B cell (primary cell): ENCODE measurements around the gene ZCCHC7. TPM values are rescaled to one million over a fixed set of nuclear protein-coding genes. Genes with fewer than 3 reads are reported as not detected.

Experiments used
- ATAC-seq: fragments of 200-7000 bp; cut with Tn5 transposase; one replicate; pipeline ENCODE4 v1.10.0; 2021; ENCODE audit warnings: low read depth, mild to moderate bottlenecking, moderate number of reproducible peaks, moderate library complexity
- CTCF ChIA-PET: fragments of 350-600 bp; sonication (Branson Sonifier 250); formaldehyde crosslinking; loops from one replicate; lab custom pipeline; 2021; ENCODE audit warnings: antibody characterized with exemption, inconsistent platforms; lab: Charles Lee
- POLR2A ChIA-PET: fragments of 350-600 bp; sonication (Branson Sonifier 250); formaldehyde crosslinking; loops from one replicate; lab custom pipeline; 2021; ENCODE audit warnings: antibody characterized with exemption; lab: Charles Lee
- DNase-seq: peaks from one replicate; pipeline ENCODE4 v3.0.0; 2013
- H2AFZ ChIP-seq: 2 replicates; pipeline ENCODE4 v1.6.1; 2012; ENCODE audit warnings: mild to moderate bottlenecking, low read depth, low read length; ENCODE audit not compliant: insufficient read depth, poor library complexity, severe bottlenecking
- H3K27ac ChIP-seq, 2 donors: 1 replicate in 1 of 2; 2 replicates in 1 of 2; pipeline ENCODE4 v1.5.1; 2012 to 2013; ENCODE audit warnings: low read length in 2 of 2, mild to moderate bottlenecking in 2 of 2, moderate library complexity in 1 of 2
- H3K27me3 ChIP-seq, 4 experiments: fragments of 200-600 bp in 1 of 4; sonication (generic) in 1 of 4; replicated peaks in 1 of 4; 1 replicate in 2 of 4; 2 replicates in 2 of 4; pipeline versions ENCODE4 v1.6.1 to v1.7.0; 2013 to 2016; ENCODE audit warnings: low read length in 3 of 4, mild to moderate bottlenecking in 2 of 4, mixed read lengths in 1 of 4, moderate library complexity in 1 of 4; ENCODE audit not compliant: insufficient read depth in 4 of 4, control insufficient read depth in 3 of 4; ENCODE audit errors: control extremely low read depth in 1 of 4
- H3K36me3 ChIP-seq, 2 experiments: replicated peaks in 1 of 2; 1 replicate in 1 of 2; 2 replicates in 1 of 2; pipeline versions ENCODE4 v1.6.1 to v1.7.1; 2013; ENCODE audit warnings: low read length in 1 of 2; ENCODE audit not compliant: insufficient read depth in 2 of 2, control insufficient read depth in 1 of 2; ENCODE audit errors: control extremely low read depth in 1 of 2, extremely low read depth in 1 of 2
- H3K4me1 ChIP-seq, 2 donors: fragments of 200-600 bp in 1 of 2; sonication (generic) in 1 of 2; 1 replicate in 1 of 2; 2 replicates in 1 of 2; pipeline versions ENCODE4 v1.5.1 to v1.6.1; 2013 to 2017; ENCODE audit warnings: low read length in 2 of 2; ENCODE audit not compliant: control insufficient read depth in 2 of 2, insufficient read depth in 2 of 2
- H3K4me2 ChIP-seq: replicated peaks from 2 replicates; pipeline ENCODE3; 2012; ENCODE audit warnings: mild to moderate bottlenecking, low read depth, low read length; ENCODE audit not compliant: poor library complexity, severe bottlenecking
- H3K4me3 ChIP-seq, 5 experiments: fragments of 200-600 bp in 1 of 5; sonication (generic) in 1 of 5; 1 replicate in 3 of 5; 2 replicates in 2 of 5; pipeline versions ENCODE4 v1.5.1 to v1.7.0; 2011 to 2016; ENCODE audit warnings: low read length in 4 of 5, mild to moderate bottlenecking in 4 of 5, low read depth in 2 of 5, control low read depth in 1 of 5, moderate library complexity in 1 of 5; ENCODE audit not compliant: insufficient read depth in 1 of 5; ENCODE audit errors: control extremely low read depth in 1 of 5, extremely low read depth in 1 of 5
- H3K79me2 ChIP-seq: fragments of 200-600 bp; sonication (generic); one replicate; pipeline ENCODE4 v1.6.0; 2016; ENCODE audit warnings: low read length; ENCODE audit not compliant: control insufficient read depth, insufficient read depth
- H3K9ac ChIP-seq: fragments of 200-600 bp; sonication (generic); 2 replicates; pipeline ENCODE4 v1.6.1; 2017; ENCODE audit warnings: mild to moderate bottlenecking, low read length, moderate library complexity
- H3K9me3 ChIP-seq, 3 donors: one replicate each; pipeline versions ENCODE4 v1.6.1 to v1.7.1; 2013; ENCODE audit warnings: low read length in 2 of 3; ENCODE audit not compliant: control insufficient read depth in 2 of 3, insufficient read depth in 1 of 3; ENCODE audit errors: control extremely low read depth in 1 of 3
- H4K20me1 ChIP-seq: 2 replicates; pipeline ENCODE4 v1.6.0; 2012; ENCODE audit warnings: mild to moderate bottlenecking, low read length; ENCODE audit not compliant: insufficient read depth, control insufficient read depth, poor library complexity, severe bottlenecking
- H3K27ac Mint-ChIP-seq: one replicate; pipeline ENCODE4 v1.8.0; 2021; ENCODE audit warnings: mixed read lengths
- H3K27me3 Mint-ChIP-seq: one replicate; pipeline ENCODE4 v1.8.0; 2021; ENCODE audit warnings: mixed read lengths
- H3K4me1 Mint-ChIP-seq: one replicate; pipeline ENCODE4 v1.8.0; 2021; ENCODE audit warnings: mixed read lengths
- H3K4me3 Mint-ChIP-seq: one replicate; pipeline ENCODE4 v1.8.0; 2021; ENCODE audit warnings: mixed read lengths
- H3K9me3 Mint-ChIP-seq: one replicate; pipeline ENCODE4 v1.8.0; 2022; ENCODE audit warnings: mixed read lengths; ENCODE audit not compliant: insufficient read depth
- CTCF ChIP-seq: fragments of 200-600 bp; IDR thresholded peaks from one replicate; pipeline ENCODE4 v1.8.0; 2022; ENCODE audit warnings: antibody characterized with exemption, mild to moderate bottlenecking
- EZH2 ChIP-seq: IDR thresholded peaks from 2 replicates; pipeline ENCODE4 v1.6.1; 2012; ENCODE audit warnings: borderline replicate concordance, low read depth, mild to moderate bottlenecking, moderate library complexity, low read length; ENCODE audit not compliant: insufficient read depth, poor library complexity, severe bottlenecking
- WGBS: methylation state at CpG from one replicate; pipeline ENCODE4 v1.1.5; 2013; ENCODE audit warnings: missing lambda C conversion rate; ENCODE audit not compliant: insufficient coverage; 5-methylcytosine and 5-hydroxymethylcytosine counted together
- intact Hi-C: fragments of 100-400 bp; cut with micrococcal nuclease; formaldehyde crosslinking; loops from one replicate; pipeline ENCODE4 v1.10.0; 2022
- polyA plus RNA-seq: library from polyadenylated mRNA; depleted of rRNA; stranded (reverse); fragments of >200 nt; gene quantifications from 2 replicates; pipeline ENCODE4 v1.2.3, GENCODE V29; 2012
- total RNA-seq, 2 donors: library from RNA; stranded (reverse); fragments of 120-200 nt in 1 of 2; gene quantifications; 1 replicate in 1 of 2; 2 replicates in 1 of 2; pipeline versions ENCODE4 v1.2.3 to v1.2.4, GENCODE V29; 2013 to 2022

Gene ZCCHC7
- total and polyA plus RNA-seq, 2 donors (not counting 1 experiment from before 2014, with no cell fraction given) = 56.3 to 83.5 TPM

- Histone ChIP-seq H3K9ac (no peak overlapping the region), H4K20me1 (no peaks in the 10 kb centered on the region), H3K79me2 (peaks cover 93% of the 10 kb centered on the region), H3K27me3 (no peaks in the 10 kb centered on the region), H3K4me1 (peaks cover 21 to 33% of the 10 kb centered on the region in 2 donors), H2AFZ (no peak overlapping the region), H3K4me2 (no peak overlapping the region), H3K27ac (peak overlapping the region in 1 of 2 donors; percentile 3), H3K36me3 (peaks cover 6 to 26% of the 10 kb centered on the region in 2 experiments), H3K4me3 (no peak overlapping the region), H3K9me3 (peaks cover 0 to 3% (median 0%) of the 10 kb centered on the region in 3 donors)
- H3K4me1 Mint-ChIP-seq = peaks cover 66% of the 10 kb centered on the region
- ChIA-PET CTCF (no interaction called here), POLR2A (interaction anchor here (0.6 kb wide), 1 partner anchor 135 kb away, joined by 5 read pairs; no protein-coding TSS in a partner anchor)
- ATAC-seq (no peak), DNase-seq (no peak)
- no CpG with 5 or more reads among the region's 2 CpGs for WGBS
- TF ChIP-seq CTCF = no peak
- no peak for TF ChIP-seq EZH2
- no peak overlapping the region for H3K4me3 Mint-ChIP-seq
- H3K9me3 Mint-ChIP-seq = no peaks in the 10 kb centered on the region
- intact Hi-C loops = no loop called here
- no peaks in the 10 kb centered on the region for H3K27me3 Mint-ChIP-seq
- H3K27ac Mint-ChIP-seq = no peak overlapping the region
Measured at GRCh38 chr9:37167456-37168047, 47.2 kb downstream of the ZCCHC7 start.

DNA sequence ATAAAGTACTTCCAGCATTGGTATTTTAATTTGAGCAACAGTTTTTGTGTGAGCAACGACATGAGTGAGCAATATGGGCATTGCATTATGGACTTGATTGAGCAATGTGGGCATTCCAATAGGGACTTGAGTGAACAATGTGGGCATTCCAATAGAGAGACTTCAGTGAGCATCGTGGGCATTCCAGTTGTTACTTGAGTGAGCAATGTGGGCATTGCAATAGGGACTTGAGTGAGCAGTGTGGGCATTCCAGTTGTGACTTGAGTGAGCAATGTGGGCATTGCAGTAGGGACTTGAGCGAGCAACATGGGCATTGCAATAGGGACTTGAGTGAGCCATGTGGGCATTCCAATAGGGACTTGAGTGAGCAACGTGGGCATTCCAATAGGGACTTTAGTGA lies 52.2 kb downstream of the ZCCHC7 start:
- peaks cover 3% of the 10 kb centered on the region in 2 donors for H3K4me1 ChIP-seq
- ATAC-seq (no peak), DNase-seq (no peak)
- peaks cover 85% of the 10 kb centered on the region for H3K79me2 ChIP-seq
- no peak overlapping the region for H3K27ac ChIP-seq
- ChIA-PET POLR2A (no interaction called here), CTCF (no interaction called here)
- TF ChIP-seq CTCF (no peak), EZH2 (no peak)
- no peaks in the 10 kb centered on the region for H3K27me3 Mint-ChIP-seq
- H3K4me3 ChIP-seq = no peak overlapping the region
- H3K27me3 ChIP-seq = no peaks in the 10 kb centered on the region
- H3K4me3 Mint-ChIP-seq = no peak overlapping the region
- WGBS = 100% methylated on average over 4 of the region's 4 CpGs
- peak overlapping the region; percentile 2 for H3K27ac Mint-ChIP-seq
- H3K4me1 Mint-ChIP-seq = peaks cover 44% of the 10 kb centered on the region
- H3K9me3 ChIP-seq = peaks cover 0 to 2% (median 0%) of the 10 kb centered on the region in 3 donors
- no peak overlapping the region for H2AFZ ChIP-seq
- intact Hi-C loops = no loop called here
- H3K36me3 ChIP-seq = peaks cover 10 to 35% of the 10 kb centered on the region in 2 experiments
- H3K9me3 Mint-ChIP-seq = no peaks in the 10 kb centered on the region
- H4K20me1 ChIP-seq = no peaks in the 10 kb centered on the region
- H3K9ac ChIP-seq = no peak overlapping the region
- no peak overlapping the region for H3K4me2 ChIP-seq
